Measurements from ENCODE around the gene UBE2U.
"Not testable (repeated sequence)": the region's sequence is repeated elsewhere in the genome, so short reads cannot be mapped to it uniquely, and the experiment has no call there.

UBE2U gene

DNA sequence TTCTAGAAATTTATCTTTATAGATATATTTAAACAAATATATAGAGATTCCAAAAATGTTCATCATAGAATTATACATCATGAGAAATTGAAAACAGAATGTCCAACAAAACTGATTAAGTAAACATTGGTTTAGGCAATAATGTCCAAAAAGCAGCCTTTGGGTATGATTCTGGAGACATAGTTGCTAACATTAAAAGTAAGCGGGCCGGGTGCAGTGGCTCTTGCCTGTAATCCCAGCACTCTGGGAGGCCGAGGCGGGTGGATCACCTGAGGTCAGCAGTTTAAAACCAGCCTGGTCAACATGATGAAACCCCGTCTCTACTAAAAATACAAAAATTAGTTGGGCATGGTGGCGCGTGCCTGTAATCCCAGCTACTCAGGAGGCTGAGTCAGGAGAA lies 20.8 kb downstream of the UBE2U start:
- H3K27me3 ChIP-seq (ENCODE audit: control insufficient read depth, insufficient read depth, low read length); H3K9ac ChIP-seq (ENCODE audit: low read depth, low read length); H3K4me3 ChIP-seq (ENCODE audit: low read depth, low read length); H3K4me1 ChIP-seq (ENCODE audit: control insufficient read depth, insufficient read depth, low read length); H3K36me3 ChIP-seq (ENCODE audit: control insufficient read depth, insufficient read depth, low read length); H3K9me3 ChIP-seq (ENCODE audit: control insufficient read depth, insufficient read depth, low read length): not testable (repeated sequence)

DNA sequence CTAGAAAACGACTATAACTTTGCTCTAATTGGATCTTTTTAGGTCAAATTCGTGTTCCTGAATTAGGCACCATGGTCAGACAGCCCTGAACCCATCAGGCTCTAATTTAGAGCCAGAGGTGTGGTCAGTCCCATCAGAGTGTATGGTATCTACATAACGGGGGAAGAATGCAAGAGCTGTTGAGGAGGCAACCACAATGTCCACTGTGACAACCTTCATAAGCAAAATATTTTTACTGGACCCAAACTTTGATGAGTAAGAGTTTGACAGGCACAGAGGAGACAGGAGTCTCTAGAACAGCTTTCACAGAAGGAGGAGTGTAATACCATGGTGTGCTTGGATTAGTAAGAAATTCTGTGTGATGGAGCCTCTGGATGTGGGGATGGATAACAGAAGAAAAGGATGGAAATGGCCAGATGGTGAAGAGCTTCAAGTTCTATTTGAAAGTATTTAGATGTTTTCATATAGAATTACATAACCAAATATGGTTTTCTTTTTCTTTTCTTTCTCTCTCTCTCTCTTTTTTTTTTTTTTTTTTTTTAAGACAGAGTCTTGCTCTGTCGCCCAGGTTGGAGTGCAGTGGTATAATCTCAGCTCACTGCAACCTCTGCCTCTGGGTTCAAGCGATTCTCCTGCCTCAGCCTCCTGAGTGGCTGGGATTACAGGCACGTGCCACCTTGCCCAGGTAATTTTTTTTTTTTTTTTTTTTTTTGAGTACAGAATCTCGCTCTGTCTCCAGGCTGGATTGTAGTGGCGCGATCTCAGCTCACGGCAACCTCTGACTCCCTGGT lies 24.9 kb downstream of the UBE2U start:
- no peak overlapping the region for H3K4me3 ChIP-seq (ENCODE audit: low read depth, low read length)
- no peak overlapping the region for H3K9ac ChIP-seq (ENCODE audit: low read depth, low read length)
- H3K9me3 ChIP-seq (ENCODE audit: control insufficient read depth, insufficient read depth, low read length), result no peaks in the 10 kb centered on the region
- H3K36me3 ChIP-seq (ENCODE audit: control insufficient read depth, insufficient read depth, low read length), result no peaks in the 10 kb centered on the region
- H3K4me1 ChIP-seq (ENCODE audit: control insufficient read depth, insufficient read depth, low read length), result no peaks in the 10 kb centered on the region
- H3K27me3 ChIP-seq (ENCODE audit: control insufficient read depth, insufficient read depth, low read length), result no peaks in the 10 kb centered on the region

DNA sequence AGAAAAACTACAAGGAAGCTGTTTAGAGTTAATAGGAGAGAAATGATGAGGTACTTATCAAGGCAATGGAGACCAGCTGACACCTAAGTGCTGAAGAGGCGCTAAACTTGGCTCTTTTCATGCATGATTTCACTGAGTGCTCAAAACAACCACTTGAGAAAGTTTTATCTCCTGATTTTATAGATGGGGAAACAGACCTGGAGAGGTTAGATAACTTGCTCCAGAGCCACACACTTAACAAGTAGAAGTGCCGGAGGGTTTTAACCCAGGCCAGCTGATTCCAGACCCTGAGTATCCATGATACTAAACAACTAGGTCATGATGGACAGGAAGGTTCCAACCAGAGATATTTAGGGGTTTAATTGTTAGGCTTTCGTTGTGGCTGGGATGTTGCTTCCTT lies 25.9 kb downstream of the UBE2U start:
- H3K27me3 ChIP-seq (ENCODE audit: control insufficient read depth, insufficient read depth, low read length), result no peaks in the 10 kb centered on the region
- no peaks in the 10 kb centered on the region for H3K9me3 ChIP-seq (ENCODE audit: control insufficient read depth, insufficient read depth, low read length)
- H3K36me3 ChIP-seq (ENCODE audit: control insufficient read depth, insufficient read depth, low read length), result no peaks in the 10 kb centered on the region
- no peak overlapping the region for H3K4me3 ChIP-seq (ENCODE audit: low read depth, low read length)
- H3K4me1 ChIP-seq (ENCODE audit: control insufficient read depth, insufficient read depth, low read length), result no peaks in the 10 kb centered on the region
- no peak overlapping the region for H3K9ac ChIP-seq (ENCODE audit: low read depth, low read length)

DNA sequence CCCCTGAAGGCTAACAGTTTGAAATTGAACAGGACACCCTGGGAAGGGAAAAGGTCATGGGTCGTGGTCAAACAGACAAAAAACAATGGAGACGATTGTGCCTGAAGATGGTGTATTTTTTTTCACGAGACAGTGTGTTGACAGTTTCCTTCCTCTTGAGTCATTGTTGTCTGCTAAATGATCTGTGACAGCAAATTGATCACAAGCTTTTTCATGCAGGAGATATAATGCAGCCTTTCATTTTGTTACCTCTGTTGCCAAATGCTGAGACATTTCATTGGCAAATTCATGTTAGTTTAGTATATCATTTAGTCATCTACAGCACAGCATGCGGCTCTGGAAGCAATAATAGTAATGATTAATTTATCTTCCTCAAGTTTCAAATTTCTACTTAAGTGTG lies 27.7 kb downstream of the UBE2U start:
- H3K9me3 ChIP-seq (ENCODE audit: control insufficient read depth, insufficient read depth, low read length), result no peaks in the 10 kb centered on the region
- no peak overlapping the region for H3K4me3 ChIP-seq (ENCODE audit: low read depth, low read length)
- H3K4me1 ChIP-seq (ENCODE audit: control insufficient read depth, insufficient read depth, low read length), result no peaks in the 10 kb centered on the region
- H3K36me3 ChIP-seq (ENCODE audit: control insufficient read depth, insufficient read depth, low read length), result no peaks in the 10 kb centered on the region
- H3K9ac ChIP-seq (ENCODE audit: low read depth, low read length), result no peak overlapping the region
- H3K27me3 ChIP-seq (ENCODE audit: control insufficient read depth, insufficient read depth, low read length), result no peaks in the 10 kb centered on the region

GRCh38 chr1:64231654-64232053 lies 28.2 kb downstream of the UBE2U start:
- Histone ChIP-seq H3K27me3 (ENCODE audit: control insufficient read depth, insufficient read depth, low read length) (no peaks in the 10 kb centered on the region), H3K9ac (ENCODE audit: low read depth, low read length) (no peak overlapping the region), H3K4me3 (ENCODE audit: low read depth, low read length) (no peak overlapping the region), H3K9me3 (ENCODE audit: control insufficient read depth, insufficient read depth, low read length) (no peaks in the 10 kb centered on the region), H3K4me1 (ENCODE audit: control insufficient read depth, insufficient read depth, low read length) (peaks cover 4% of the 10 kb centered on the region), H3K36me3 (ENCODE audit: control insufficient read depth, insufficient read depth, low read length) (no peaks in the 10 kb centered on the region)

DNA sequence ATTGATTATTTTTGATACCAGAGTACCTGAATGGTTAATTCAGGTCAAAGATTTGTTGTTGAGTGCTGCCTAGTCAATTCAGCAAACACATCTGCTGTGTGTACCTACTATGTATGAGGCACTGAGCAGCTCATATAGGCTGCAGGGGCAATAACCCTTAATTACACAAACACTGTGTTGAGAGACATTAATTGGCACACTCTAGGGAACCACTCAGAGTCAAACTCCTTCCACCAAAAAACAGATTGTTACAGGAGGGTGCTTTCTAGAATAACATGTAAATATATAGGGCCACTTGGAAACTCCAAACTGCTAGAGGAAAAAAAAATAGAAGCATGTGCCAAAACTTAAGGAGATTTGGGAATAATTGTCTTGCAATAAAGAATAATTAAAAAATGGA lies 31.3 kb downstream of the UBE2U start:
- no peaks in the 10 kb centered on the region for H3K9me3 ChIP-seq (ENCODE audit: control insufficient read depth, insufficient read depth, low read length)
- H3K9ac ChIP-seq (ENCODE audit: low read depth, low read length), result no peak overlapping the region
- H3K36me3 ChIP-seq (ENCODE audit: control insufficient read depth, insufficient read depth, low read length), result no peaks in the 10 kb centered on the region
- no peaks in the 10 kb centered on the region for H3K27me3 ChIP-seq (ENCODE audit: control insufficient read depth, insufficient read depth, low read length)
- H3K4me3 ChIP-seq (ENCODE audit: low read depth, low read length), result no peak overlapping the region
- peaks cover 4% of the 10 kb centered on the region for H3K4me1 ChIP-seq (ENCODE audit: control insufficient read depth, insufficient read depth, low read length)

DNA sequence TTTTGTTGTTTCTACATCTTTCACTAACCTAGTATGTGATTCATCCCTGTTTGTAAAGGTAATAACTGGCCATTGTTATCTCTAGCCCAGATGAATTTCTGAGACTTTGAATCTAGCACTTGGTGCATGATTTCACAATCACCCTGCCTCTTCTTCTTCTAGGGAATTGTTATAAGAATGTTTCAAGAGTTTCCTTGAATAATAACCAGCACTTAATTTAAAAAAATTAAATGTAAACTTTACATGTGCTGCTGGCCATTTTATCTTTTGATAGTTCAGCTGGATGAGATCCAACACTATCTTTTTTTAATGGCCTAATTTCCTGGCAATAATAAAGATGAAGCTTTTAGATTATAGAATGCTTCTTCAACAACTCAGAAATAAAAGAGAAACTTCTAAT lies 31.8 kb downstream of the UBE2U start:
- Histone ChIP-seq H3K9ac (ENCODE audit: low read depth, low read length) (no peak overlapping the region), H3K4me3 (ENCODE audit: low read depth, low read length) (no peak overlapping the region), H3K4me1 (ENCODE audit: control insufficient read depth, insufficient read depth, low read length) (peaks cover 4% of the 10 kb centered on the region), H3K9me3 (ENCODE audit: control insufficient read depth, insufficient read depth, low read length) (no peaks in the 10 kb centered on the region), H3K36me3 (ENCODE audit: control insufficient read depth, insufficient read depth, low read length) (no peaks in the 10 kb centered on the region), H3K27me3 (ENCODE audit: control insufficient read depth, insufficient read depth, low read length) (no peaks in the 10 kb centered on the region)

- Histone ChIP-seq H3K4me3 (ENCODE audit: low read depth, low read length) (no peak overlapping the region), H3K9ac (ENCODE audit: low read depth, low read length) (no peak overlapping the region), H3K27me3 (ENCODE audit: control insufficient read depth, insufficient read depth, low read length) (no peaks in the 10 kb centered on the region), H3K36me3 (ENCODE audit: control insufficient read depth, insufficient read depth, low read length) (no peaks in the 10 kb centered on the region), H3K9me3 (ENCODE audit: control insufficient read depth, insufficient read depth, low read length) (no peaks in the 10 kb centered on the region), H3K4me1 (ENCODE audit: control insufficient read depth, insufficient read depth, low read length) (peaks cover 4% of the 10 kb centered on the region)
These were observed 32.5 kb downstream of the UBE2U start for GRCh38 chr1:64235910-64236309.

GRCh38 chr1:64236541-64236954 lies 33.1 kb downstream of the UBE2U start:
- Histone ChIP-seq H3K4me3 (ENCODE audit: low read depth, low read length) (no peak overlapping the region), H3K9me3 (ENCODE audit: control insufficient read depth, insufficient read depth, low read length) (no peaks in the 10 kb centered on the region), H3K9ac (ENCODE audit: low read depth, low read length) (no peak overlapping the region), H3K4me1 (ENCODE audit: control insufficient read depth, insufficient read depth, low read length) (peaks cover 4% of the 10 kb centered on the region), H3K27me3 (ENCODE audit: control insufficient read depth, insufficient read depth, low read length) (no peaks in the 10 kb centered on the region), H3K36me3 (ENCODE audit: control insufficient read depth, insufficient read depth, low read length) (no peaks in the 10 kb centered on the region)

GRCh38 chr1:64239519-64239918 lies 36.1 kb downstream of the UBE2U start:
- H3K4me3 ChIP-seq (ENCODE audit: low read depth, low read length); H3K27me3 ChIP-seq (ENCODE audit: control insufficient read depth, insufficient read depth, low read length): not testable (repeated sequence)

DNA sequence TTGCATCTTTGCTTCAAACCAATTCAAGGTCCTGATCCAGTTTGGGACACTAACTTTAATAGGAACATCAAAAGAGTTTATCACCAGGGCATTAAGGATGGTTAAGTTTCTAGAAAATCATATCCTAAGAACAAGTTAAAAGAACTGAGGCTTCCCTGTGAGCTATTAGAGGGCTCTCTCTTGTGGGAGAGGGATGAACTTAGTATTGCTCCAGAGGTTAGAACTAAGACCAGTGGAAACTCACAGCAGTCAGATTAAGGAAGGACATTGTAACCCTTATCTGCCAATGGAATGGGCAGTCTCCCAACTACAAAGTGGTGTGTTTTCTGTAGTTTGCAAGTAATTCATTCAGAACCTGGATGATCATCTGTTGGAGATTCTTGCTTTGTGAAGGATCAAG lies 36.8 kb downstream of the UBE2U start:
- Histone ChIP-seq H3K4me1 (ENCODE audit: control insufficient read depth, insufficient read depth, low read length) (peaks cover 21% of the 10 kb centered on the region), H3K4me3 (ENCODE audit: low read depth, low read length) (no peak overlapping the region), H3K9me3 (ENCODE audit: control insufficient read depth, insufficient read depth, low read length) (no peaks in the 10 kb centered on the region), H3K27me3 (ENCODE audit: control insufficient read depth, insufficient read depth, low read length) (no peaks in the 10 kb centered on the region), H3K36me3 (ENCODE audit: control insufficient read depth, insufficient read depth, low read length) (no peaks in the 10 kb centered on the region), H3K9ac (ENCODE audit: low read depth, low read length) (no peak overlapping the region)

More at GRCh38 chr1:64239519-64239918, 36.1 kb downstream of the UBE2U start:
- peaks cover 14% of the 10 kb centered on the region for H3K4me1 ChIP-seq (ENCODE audit: control insufficient read depth, insufficient read depth, low read length)
- not testable (repeated sequence) for H3K36me3 ChIP-seq (ENCODE audit: control insufficient read depth, insufficient read depth, low read length); H3K9me3 ChIP-seq (ENCODE audit: control insufficient read depth, insufficient read depth, low read length); H3K9ac ChIP-seq (ENCODE audit: low read depth, low read length)

GRCh38 chr1:64241069-64241468 lies 37.6 kb downstream of the UBE2U start:
- no peak overlapping the region for H3K9ac ChIP-seq (ENCODE audit: low read depth, low read length)
- H3K9me3 ChIP-seq (ENCODE audit: control insufficient read depth, insufficient read depth, low read length), result no peaks in the 10 kb centered on the region
- H3K36me3 ChIP-seq (ENCODE audit: control insufficient read depth, insufficient read depth, low read length), result no peaks in the 10 kb centered on the region
- peaks cover 29% of the 10 kb centered on the region for H3K4me1 ChIP-seq (ENCODE audit: control insufficient read depth, insufficient read depth, low read length)
- H3K4me3 ChIP-seq (ENCODE audit: low read depth, low read length), result no peak overlapping the region
- H3K27me3 ChIP-seq (ENCODE audit: control insufficient read depth, insufficient read depth, low read length), result no peaks in the 10 kb centered on the region
